ENCODE results near the gene C19orf81. TPM values are rescaled to one million over a fixed set of nuclear protein-coding genes. Genes with fewer than 3 reads are reported as not detected.
A peak's percentile ranks its signal among the peaks of the same experiment; 100 is the strongest.

C19orf81 gene
- total RNA-seq, 1 experiment from 2014 or later, result 4.6 TPM

- DNase-seq (ENCODE audit: extremely low read depth, low read depth), result no peak
Observed at GRCh38 chr19:50677636-50678035, 28.4 kb downstream of the C19orf81 start.

GRCh38 chr19:50678323-50678722, 29.1 kb downstream of the C19orf81 start:
- no peak for DNase-seq (ENCODE audit: extremely low read depth, low read depth)

- peak; percentile 77 for DNase-seq (ENCODE audit: extremely low read depth, low read depth)
Observed at GRCh38 chr19:50679177-50680125, 30.2 kb downstream of the C19orf81 start.

GRCh38 chr19:50686310-50687032, 37.2 kb downstream of the C19orf81 start:
- DNase-seq (ENCODE audit: extremely low read depth, low read depth), result no peak

- DNase-seq (ENCODE audit: extremely low read depth, low read depth), result no peak
Observed at GRCh38 chr19:50688766-50689165, 39.5 kb downstream of the C19orf81 start.

GRCh38 chr19:50690439-50690838, 41.2 kb downstream of the C19orf81 start:
- DNase-seq (ENCODE audit: extremely low read depth, low read depth), result no peak

GRCh38 chr19:50693064-50693975, 44.1 kb downstream of the C19orf81 start:
- DNase-seq (ENCODE audit: extremely low read depth, low read depth), result no peak

- DNase-seq (ENCODE audit: extremely low read depth, low read depth), result no peak
Observed at GRCh38 chr19:50694815-50695145, 45.5 kb downstream of the C19orf81 start.

- DNase-seq (ENCODE audit: extremely low read depth, low read depth), result no peak
Observed at GRCh38 chr19:50695251-50696093, 46.2 kb downstream of the C19orf81 start.

GRCh38 chr19:50696094-50696483, 46.8 kb downstream of the C19orf81 start:
- DNase-seq (ENCODE audit: extremely low read depth, low read depth), result no peak

GRCh38 chr19:50697414-50698124, 48.3 kb downstream of the C19orf81 start:
- no peak for DNase-seq (ENCODE audit: extremely low read depth, low read depth)

GRCh38 chr19:50701367-50701985, 52.2 kb downstream of the C19orf81 start:
- no peak for DNase-seq (ENCODE audit: extremely low read depth, low read depth)

GRCh38 chr19:50702158-50702870, 53.1 kb downstream of the C19orf81 start:
- DNase-seq (ENCODE audit: extremely low read depth, low read depth), result no peak

GRCh38 chr19:50702871-50703829, 53.9 kb downstream of the C19orf81 start:
- no peak for DNase-seq (ENCODE audit: extremely low read depth, low read depth)

- DNase-seq (ENCODE audit: extremely low read depth, low read depth), result peak; percentile 20
Observed at GRCh38 chr19:50703915-50704796, 54.9 kb downstream of the C19orf81 start.

GRCh38 chr19:50705422-50706019, 56.3 kb downstream of the C19orf81 start:
- DNase-seq (ENCODE audit: extremely low read depth, low read depth), result peak; percentile 52

All from NCI-H460 (cell line).